ENCODE data around the gene CAPN14.

Gene CAPN14

DNA sequence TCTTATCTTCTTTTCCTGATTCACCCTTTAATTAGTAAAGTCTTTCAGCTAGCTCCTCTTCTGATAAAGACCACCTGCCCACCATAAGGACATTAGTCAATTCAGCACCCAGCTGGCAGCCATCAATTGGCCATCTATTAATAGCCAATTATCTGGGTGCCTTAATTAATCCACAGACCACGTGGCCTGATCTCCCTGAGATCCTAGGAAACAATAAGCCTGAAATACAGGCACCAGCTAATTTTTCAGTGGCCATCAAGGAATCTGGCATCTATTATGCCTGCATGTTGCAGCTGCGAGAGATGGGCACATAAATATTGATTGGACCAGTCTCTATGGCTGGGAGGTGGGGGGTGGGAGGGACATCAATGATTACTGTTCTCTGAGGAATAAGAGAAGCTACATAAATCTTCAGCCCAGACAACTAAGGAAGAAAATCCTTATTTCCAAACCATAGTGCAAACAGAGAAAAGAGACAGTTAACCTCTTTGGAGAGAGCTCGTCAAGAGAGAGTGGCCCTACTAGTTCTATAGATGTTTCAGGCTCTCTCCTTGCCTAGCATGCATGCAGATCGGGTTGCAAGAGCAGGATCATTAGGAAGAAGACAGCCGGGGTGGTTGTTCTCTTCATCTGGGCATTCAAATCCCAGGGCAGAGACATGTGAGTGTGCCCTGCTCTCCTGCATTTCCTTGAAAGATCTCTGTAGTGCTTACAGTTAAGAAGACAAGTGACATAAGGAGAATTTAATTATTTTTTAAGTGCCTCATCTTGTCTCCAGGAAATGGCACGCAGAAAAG is 87.7 kb downstream of the CAPN14 start:
- no peak for TF ChIP-seq CTCF (conservative IDR thresholded peaks at IDR 0.05; ENCODE audit: low read depth)
- CTCF ChIA-PET = interaction anchor here (0.7 kb wide), 1 partner anchor 42 kb away, joined by 3 read pairs; no protein-coding TSS in a partner anchor
- no peak overlapping the region for H3K27ac ChIP-seq
- POLR2A ChIA-PET (ENCODE audit: low non-redundant PET) = no interaction called here
- DNase-seq (ENCODE audit: low spot score) = no peak

DNA sequence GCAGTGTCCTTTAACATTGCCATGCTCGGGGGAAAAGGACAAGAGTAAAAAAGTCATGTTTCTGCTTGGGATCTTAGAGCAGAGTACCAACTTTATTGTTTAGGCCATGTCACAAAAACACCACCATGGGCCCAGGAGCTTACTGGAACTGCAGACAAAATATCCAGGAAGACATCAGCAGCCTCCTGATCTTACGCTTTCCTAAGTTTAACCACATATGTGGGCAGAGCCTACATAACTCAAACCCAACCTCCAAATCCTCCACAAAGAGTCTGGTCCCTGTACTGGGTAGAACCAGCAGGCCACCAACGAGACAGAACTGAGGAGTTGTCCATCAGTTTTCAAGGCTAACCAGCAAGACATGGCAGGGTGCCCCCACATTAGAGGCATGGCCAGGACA is 89.4 kb downstream of the CAPN14 start:
- TF ChIP-seq CTCF (conservative IDR thresholded peaks at IDR 0.05; ENCODE audit: low read depth) = no peak
- ChIA-PET CTCF (no interaction called here), POLR2A (ENCODE audit: low non-redundant PET) (no interaction called here)
- DNase-seq (ENCODE audit: low spot score) = no peak
- H3K27ac ChIP-seq = no peak overlapping the region

DNA sequence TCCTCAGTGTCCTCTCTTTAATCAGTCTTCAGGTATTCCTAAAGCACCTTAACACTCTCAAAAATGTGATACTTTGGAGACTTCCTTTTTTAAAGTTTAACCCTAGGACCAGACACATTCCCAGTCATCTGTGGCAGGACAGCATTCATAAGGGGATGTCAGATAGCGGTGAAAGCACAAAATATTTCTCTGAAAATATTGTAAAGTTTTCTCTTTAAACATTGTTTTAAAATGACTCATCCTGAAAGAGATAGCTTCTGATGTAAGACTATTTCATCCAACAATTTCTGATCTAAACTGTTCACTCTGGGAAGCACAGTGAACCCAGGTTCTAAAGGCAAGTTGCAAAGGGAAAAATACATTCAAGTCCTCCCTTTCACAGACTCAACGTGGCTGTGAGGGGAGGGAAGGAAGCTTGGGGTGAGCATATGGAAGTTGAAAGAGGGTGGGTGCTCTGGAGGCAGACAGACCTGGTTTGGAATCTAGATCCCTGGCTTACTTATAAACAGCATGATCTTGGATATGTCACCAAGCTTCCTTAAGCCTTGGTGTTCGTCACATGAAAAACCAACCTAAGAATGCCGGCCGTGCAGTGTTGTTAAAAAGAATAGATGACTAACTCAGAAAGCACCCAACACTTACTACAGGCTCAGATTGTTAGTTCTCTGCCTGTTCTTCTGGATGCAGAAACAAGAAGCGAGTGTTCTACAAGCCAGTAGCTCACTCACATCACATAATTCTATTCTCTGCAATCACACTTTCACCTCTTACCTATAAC is 91.2 kb downstream of the CAPN14 start:
- CTCF ChIA-PET = interaction anchor here (0.6 kb wide), 1 partner anchor 1470 kb away, joined by 4 read pairs; no protein-coding TSS in a partner anchor
- POLR2A ChIA-PET (ENCODE audit: low non-redundant PET) = no interaction called here
- DNase-seq (ENCODE audit: low spot score) = no peak
- no peak overlapping the region for H3K27ac ChIP-seq
- TF ChIP-seq CTCF (conservative IDR thresholded peaks at IDR 0.05; ENCODE audit: low read depth) = no peak

DNA sequence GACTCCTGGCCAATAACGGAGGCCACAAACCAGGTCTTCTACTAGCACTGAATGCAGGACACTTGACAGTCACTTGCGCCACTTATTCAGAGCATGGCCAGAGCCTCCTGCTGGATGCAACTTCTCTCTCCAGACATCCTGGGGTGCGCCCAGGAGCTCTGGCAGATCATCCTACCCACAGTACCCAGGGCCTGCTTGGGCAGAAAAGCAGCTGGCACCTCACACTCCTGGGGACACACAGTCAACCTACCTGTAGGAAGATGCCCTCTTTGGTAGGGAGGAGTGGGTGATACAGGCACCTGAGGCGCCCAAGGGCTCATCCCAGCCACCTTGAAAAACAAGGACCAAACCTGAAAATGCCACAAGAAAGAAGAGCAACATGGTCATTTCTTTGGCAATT is 92.4 kb downstream of the CAPN14 start:
- DNase-seq (ENCODE audit: low spot score) = no peak
- CTCF ChIA-PET = no interaction called here
- no peak for TF ChIP-seq CTCF (conservative IDR thresholded peaks at IDR 0.05; ENCODE audit: low read depth)
- POLR2A ChIA-PET (ENCODE audit: low non-redundant PET) = no interaction called here
- H3K27ac ChIP-seq = no peak overlapping the region
